K562 (cell line): Measurements from ENCODE around the gene KCNH2. TPM values are rescaled to one million over a fixed set of nuclear protein-coding genes. Genes with fewer than 3 reads are reported as not detected.

Experiments used
- ADNP ChIP-seq: fragments of 200-800 bp; sonication (Bioruptor generic); IDR thresholded peaks from 2 replicates; pipeline ENCODE4 v1.6.1; 2016; ENCODE audit warnings: missing genetic modification characterization, missing compliant biosample characterization
- CBX1 ChIP-seq: sonication (generic); IDR thresholded peaks from 2 replicates; pipeline ENCODE4 v1.6.1; 2016; ENCODE audit warnings: antibody characterized with exemption, low read depth, mild to moderate bottlenecking
- CC2D1A ChIP-seq: fragments of 450-650 bp; IDR thresholded peaks from 2 replicates; pipeline ENCODE4 v1.6.1; 2017; ENCODE audit warnings: mild to moderate bottlenecking
- DNMT1 ChIP-seq: fragments of 450-650 bp; IDR thresholded peaks from 2 replicates; pipeline ENCODE4 v1.6.1; 2016; ENCODE audit warnings: antibody characterized with exemption, mild to moderate bottlenecking
- EZH2 ChIP-seq: IDR thresholded peaks from 2 replicates; pipeline ENCODE4 v1.6.1; 2012; ENCODE audit warnings: low read depth, mild to moderate bottlenecking, inconsistent platforms, low read length, borderline replicate concordance
- FIP1L1 ChIP-seq: fragments of 200-400 bp; formaldehyde crosslinking; IDR thresholded peaks from 2 replicates; pipeline ENCODE4 v1.6.1; 2018; ENCODE audit warnings: mild to moderate bottlenecking, low read depth, low read length; ENCODE audit not compliant: poor library complexity, severe bottlenecking
- HIVEP1 ChIP-seq: fragments of 250-450 bp; sonication (Bioruptor Pico); IDR thresholded peaks from 2 replicates; pipeline ENCODE4 v1.4.0; 2020; ENCODE audit warnings: mild to moderate bottlenecking
- HNRNPK ChIP-seq: fragments of 200-400 bp; formaldehyde crosslinking; IDR thresholded peaks from one replicate; pipeline ENCODE4 v1.6.1; 2018; ENCODE audit warnings: mild to moderate bottlenecking, low read depth, low read length; ENCODE audit not compliant: poor library complexity, severe bottlenecking
- IFI16 ChIP-seq: fragments of 250-450 bp; sonication (Bioruptor Pico); IDR thresholded peaks from 2 replicates; pipeline ENCODE4 v2.1.2; 2022; ENCODE audit warnings: mild to moderate bottlenecking, inconsistent platforms
- KDM4B ChIP-seq, 2 experiments: fragments of 450-650 bp in 1 of 2; sonication (generic) in 1 of 2; IDR thresholded peaks; 2 replicates each; pipeline ENCODE4 v1.6.1; 2016 to 2017; ENCODE audit warnings: borderline replicate concordance in 2 of 2, antibody characterized with exemption in 1 of 2, low read depth in 1 of 2, mild to moderate bottlenecking in 1 of 2
- KLF16 ChIP-seq: IDR thresholded peaks from 2 replicates; pipeline ENCODE4 v1.6.1; 2016; ENCODE audit warnings: antibody characterized with exemption
- MEF2D ChIP-seq: conservative IDR thresholded peaks from 2 replicates; pipeline ENCODE4 v1.6.1; 2016; ENCODE audit warnings: low read depth, missing genetic modification characterization, missing compliant biosample characterization
- MIER1 ChIP-seq: fragments of 450-650 bp; IDR thresholded peaks from 2 replicates; pipeline ENCODE4 v1.6.1; 2016; ENCODE audit warnings: antibody characterized with exemption, mild to moderate bottlenecking, low read depth
- NFIX ChIP-seq: fragments of 250-450 bp; sonication (Bioruptor Pico); IDR thresholded peaks from 2 replicates; pipeline ENCODE4 v1.4.0; 2020; ENCODE audit warnings: low read depth, mild to moderate bottlenecking, moderate library complexity
- RB1 ChIP-seq: fragments of 450-650 bp; IDR thresholded peaks from 2 replicates; pipeline ENCODE4 v1.6.1; 2017; ENCODE audit warnings: low read depth, mild to moderate bottlenecking
- RBM15 ChIP-seq: fragments of 200-400 bp; formaldehyde crosslinking; IDR thresholded peaks from 2 replicates; pipeline ENCODE4 v1.6.1; 2018; ENCODE audit warnings: mild to moderate bottlenecking, low read length, moderate library complexity; ENCODE audit not compliant: insufficient read depth
- SIN3A ChIP-seq, 2 experiments: fragments of 150-350 bp in 1 of 2; IDR thresholded peaks; 2 replicates each; pipeline ENCODE4 v1.6.1; 2011 to 2016; ENCODE audit warnings: borderline replicate concordance in 2 of 2, low read depth in 2 of 2, low read length in 2 of 2, mild to moderate bottlenecking in 2 of 2, moderate library complexity in 2 of 2; ENCODE audit not compliant: control insufficient read depth in 1 of 2
- SNRNP70 ChIP-seq: fragments of 200-400 bp; formaldehyde crosslinking; optimal IDR thresholded peaks from 2 replicates; pipeline ENCODE3; 2017; ENCODE audit warnings: low read depth, low read length
- SRF ChIP-seq, 2 experiments: fragments of 250-450, 450-650 bp in 1 of 2; sonication (Bioruptor Pico) in 1 of 2; sonication (generic) in 1 of 2; formaldehyde crosslinking; IDR thresholded peaks; 2 replicates each; pipeline versions ENCODE4 v1.5.0 to v1.5.1; 2020 to 2022; ENCODE audit warnings: mild to moderate bottlenecking in 1 of 2, missing genetic modification reagents in 1 of 2
- SRSF3 ChIP-seq: fragments of 200-400 bp; formaldehyde crosslinking; IDR thresholded peaks from 2 replicates; pipeline ENCODE4 v1.6.1; 2016; ENCODE audit warnings: mild to moderate bottlenecking, low read length, moderate library complexity; ENCODE audit not compliant: insufficient read depth
- U2AF1 ChIP-seq: fragments of 200-400 bp; formaldehyde crosslinking; optimal IDR thresholded peaks from 2 replicates; pipeline ENCODE3; 2017; ENCODE audit warnings: mild to moderate bottlenecking, low read depth, low read length, moderate library complexity
- ZC3H11A ChIP-seq: IDR thresholded peaks from 2 replicates; pipeline ENCODE4 v1.6.1; 2012; ENCODE audit warnings: low read depth, low read length, improper control_type of control experiment
- ZKSCAN1 ChIP-seq: fragments of 150-350 bp; IDR thresholded peaks from 2 replicates; pipeline ENCODE4 v1.6.1; 2016; ENCODE audit warnings: low read depth, low read length
- ZNF23 ChIP-seq: fragments of 250-450 bp; sonication (Bioruptor Pico); IDR thresholded peaks from 2 replicates; pipeline ENCODE4 v1.4.0; 2020; ENCODE audit warnings: mild to moderate bottlenecking
- ZNF24 ChIP-seq: fragments of 450-650 bp; IDR thresholded peaks from 2 replicates; pipeline ENCODE4 v1.6.1; 2016
- ZNF444 ChIP-seq: fragments of 250-450 bp; sonication (Bioruptor Pico); IDR thresholded peaks from 2 replicates; pipeline ENCODE4 v1.4.0; 2020; ENCODE audit warnings: mild to moderate bottlenecking, moderate library complexity
- ZNF785 ChIP-seq: fragments of 250-450 bp; sonication (Bioruptor Pico); IDR thresholded peaks from 2 replicates; pipeline ENCODE4 v1.4.0; 2020; ENCODE audit warnings: mild to moderate bottlenecking
- polyA plus RNA-seq, 8 experiments: library from polyadenylated mRNA; depleted of rRNA in 4 of 8; stranded (reverse) in 5 of 8; unstranded in 3 of 8; fragments of >200 nt; fragmentation: Nextera tagmentation in 2 of 8; fragmentation: Illumina TruSeq in 1 of 8; extraction: Ambion mirVana in 2 of 8; extraction: Trizol in 1 of 8; gene quantifications; 2 replicates each; pipeline versions ENCODE4 v1.2.1 to v1.2.3, GENCODE V29; 2011 to 2014; ENCODE audit warnings: inconsistent platforms in 1 of 8, missing spikeins in 1 of 8
- total RNA-seq, 7 experiments: library from RNA; depleted of rRNA in 6 of 7; stranded (reverse); fragments of >200 nt in 6 of 7; fragmentation: Illumina TruSeq in 2 of 7; extraction: Trizol in 2 of 7; gene quantifications; 2 replicates each; pipeline versions ENCODE4 v1.2.1 to v1.2.3, GENCODE V29; 2011 to 2021; ENCODE audit warnings: low replicate concordance in 1 of 7
- TF ChIP-seq, protein P1 (sequence below): fragments of 450-650 bp; IDR thresholded peaks from 2 replicates; pipeline ENCODE4 v1.6.1; 2016; ENCODE audit warnings: low read depth, mild to moderate bottlenecking, moderate library complexity
- TF ChIP-seq, protein P2 (sequence below): sonication (generic); formaldehyde crosslinking; IDR thresholded peaks from 2 replicates; pipeline ENCODE4 v1.8.0; 2022; ENCODE audit warnings: mild to moderate bottlenecking, missing genetic modification reagents

KCNH2 gene
- total and polyA plus RNA-seq, 9 of the 15 experiments (the other 6 are each of a cell fraction or from before 2014, with no cell fraction given) = 18.1 to 368 (median 218) TPM

DNA sequence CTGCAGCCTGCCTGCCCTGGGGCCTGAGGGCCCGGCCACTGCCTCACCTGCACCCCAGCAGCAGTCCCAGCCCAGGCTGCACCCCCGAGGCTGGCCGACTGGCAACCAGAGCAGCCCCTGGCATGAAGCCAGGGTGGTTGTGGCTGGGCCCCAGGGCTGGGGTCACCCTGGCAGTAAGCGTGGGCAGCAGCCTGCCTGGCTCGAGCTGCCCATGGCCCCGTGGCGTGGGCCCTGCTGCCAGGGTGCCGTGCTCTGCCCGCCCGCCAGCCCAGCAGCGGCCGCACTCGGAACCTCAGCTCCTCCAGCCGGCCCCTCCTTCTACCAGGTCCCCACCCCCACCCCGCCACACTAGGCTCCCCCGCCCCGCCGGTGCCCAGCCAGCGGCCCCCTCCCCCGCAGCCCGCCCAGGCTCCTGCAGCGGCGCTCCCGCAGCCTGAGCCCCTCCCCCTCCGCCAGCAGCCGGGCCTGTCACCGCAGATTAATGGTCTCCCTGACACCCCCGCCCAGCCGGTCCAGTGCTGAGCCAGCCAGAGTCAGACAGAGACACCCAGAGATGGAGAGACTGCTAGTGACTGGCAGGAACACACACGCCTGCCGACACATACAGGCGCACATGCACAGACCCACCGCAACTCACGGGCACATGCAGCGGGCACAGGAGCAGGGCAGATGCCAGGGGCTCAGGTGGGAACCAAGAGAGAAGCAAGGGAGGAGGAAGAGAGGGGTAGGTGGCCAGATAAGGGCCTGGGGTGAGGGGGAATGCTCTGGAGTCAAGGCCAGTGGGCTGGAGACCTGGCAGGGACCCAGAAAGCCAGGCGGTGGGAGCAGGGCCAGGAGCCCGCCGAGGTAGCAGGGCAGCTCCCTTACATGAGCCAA is 22.4 kb downstream of the KCNH2 start (continued):
- TF ChIP-seq SNRNP70 (no peak), ZNF24 (peak; percentile 45; the same call in 1 of the 2 replicates), ZNF785 (CRISPR knock-in tag) (no peak), HNRNPK (peak; percentile 70), CC2D1A (no peak), ZNF444 (no peak), KLF16 (peak; percentile 90), IFI16 (CRISPR knock-in tag) (peak; percentile 74; the same call in 1 of the 2 replicates), EZH2 (no peak), SRSF3 (no peak), HIVEP1 (CRISPR knock-in tag) (no peak), ZC3H11A (0 out of 2 replicates have a peak, but pooled peaks have one; percentile 67), ADNP (tag) (no peak), MIER1 (peak; percentile 64; the same call in 1 of the 2 replicates), ZKSCAN1 (peak; percentile 25; the same call in 1 of the 2 replicates), RBM15 (no peak), U2AF1 (peak; percentile 94), MEF2D (tag) (0 out of 2 replicates have a peak, but pooled peaks have one; percentile 73), CBX1 (no peak; the same call in none of the 2 replicates), NFIX (CRISPR knock-in tag) (0 out of 2 replicates have a peak, but pooled peaks have one; percentile 22), SIN3A (IDR thresholded peaks at IDR 0.05; ENCODE audit: borderline replicate concordance in 2 of 2, control insufficient read depth in 1 of 2, low read depth in 2 of 2, low read length in 2 of 2) (peak; percentile 52 to 82; a peak in 2 of 4 replicates), KDM4B (IDR thresholded peaks at IDR 0.05; ENCODE audit: borderline replicate concordance in 2 of 2, low read depth in 1 of 2) (peak in 1 of 2 experiments; percentile 75; a peak in 1 of 4 replicates), SRF (CRISPR knock-in tag; IDR thresholded peaks at IDR 0.05) (0 out of 4 replicates have a peak, but pooled peaks of 1 of the 2 experiments have one; percentile 34), DNMT1 (0 out of 2 replicates have a peak, but pooled peaks have one; percentile 83), RB1 (peak; percentile 37; the same call in 1 of the 2 replicates), ZNF23 (CRISPR knock-in tag) (no peak), FIP1L1 (peak; percentile 62)
- TF ChIP-seq, protein P1, sequence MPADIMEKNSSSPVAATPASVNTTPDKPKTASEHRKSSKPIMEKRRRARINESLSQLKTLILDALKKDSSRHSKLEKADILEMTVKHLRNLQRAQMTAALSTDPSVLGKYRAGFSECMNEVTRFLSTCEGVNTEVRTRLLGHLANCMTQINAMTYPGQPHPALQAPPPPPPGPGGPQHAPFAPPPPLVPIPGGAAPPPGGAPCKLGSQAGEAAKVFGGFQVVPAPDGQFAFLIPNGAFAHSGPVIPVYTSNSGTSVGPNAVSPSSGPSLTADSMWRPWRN = no peak; the same call in 1 of the 2 replicates
- TF ChIP-seq, protein P2, sequence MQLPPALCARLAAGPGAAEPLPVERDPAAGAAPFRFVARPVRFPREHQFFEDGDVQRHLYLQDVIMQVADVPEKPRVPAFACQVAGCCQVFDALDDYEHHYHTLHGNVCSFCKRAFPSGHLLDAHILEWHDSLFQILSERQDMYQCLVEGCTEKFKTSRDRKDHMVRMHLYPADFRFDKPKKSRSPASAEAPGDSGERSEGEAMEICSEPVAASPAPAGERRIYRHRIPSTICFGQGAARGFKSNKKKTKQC = peak; percentile 81
